ENCODE data around the gene CD52. TPM values are rescaled to one million over a fixed set of nuclear protein-coding genes. Genes with fewer than 3 reads are reported as not detected.
A peak's percentile ranks its signal among the peaks of the same experiment; 100 is the strongest.

CD52 gene
- polyA plus RNA-seq, 6 donors from 2014 or later = 10,565 to 16,920 (median 13,137) TPM

- H3K9me3 Mint-ChIP-seq = no peaks in the 10 kb centered on the region
- no peaks in the 10 kb centered on the region for H3K36me3 Mint-ChIP-seq
- DNase-seq = no peak
- no peak overlapping the region for H3K27ac Mint-ChIP-seq
- H3K4me3 Mint-ChIP-seq = peak overlapping the region in 7 of 8 donors; percentile 62 to 95 (median 83)
- no peak for ATAC-seq (ENCODE audit: low read depth in 2 of 2)
- peaks cover 0 to 5% (median 0%) of the 10 kb centered on the region in 3 donors for H3K27me3 Mint-ChIP-seq
- H3K4me1 Mint-ChIP-seq = peaks cover 8 to 17% (median 16%) of the 10 kb centered on the region in 3 donors
Measured at GRCh38 chr1:26337206-26337535, 19.4 kb downstream of the CD52 start.

GRCh38 chr1:26337625-26338024, 19.9 kb downstream of the CD52 start:
- no peaks in the 10 kb centered on the region for H3K9me3 Mint-ChIP-seq
- DNase-seq (no peak), ATAC-seq (ENCODE audit: low read depth in 2 of 2) (no peak)
- H3K27me3 Mint-ChIP-seq = peaks cover 0 to 9% (median 0%) of the 10 kb centered on the region in 3 donors
- H3K36me3 Mint-ChIP-seq = no peaks in the 10 kb centered on the region
- H3K4me3 Mint-ChIP-seq = peak overlapping the region in 7 of 8 donors; percentile 4 to 95 (median 75)
- H3K27ac Mint-ChIP-seq = peak overlapping the region in 3 of 6 donors; percentile 28 to 66 (median 38)
- H3K4me1 Mint-ChIP-seq = peaks cover 8 to 17% (median 16%) of the 10 kb centered on the region in 3 donors

GRCh38 chr1:26338670-26339069, 20.9 kb downstream of the CD52 start:
- no peaks in the 10 kb centered on the region for H3K36me3 Mint-ChIP-seq
- H3K4me1 Mint-ChIP-seq = peaks cover 8 to 17% (median 16%) of the 10 kb centered on the region in 3 donors
- H3K4me3 Mint-ChIP-seq = peak overlapping the region in 3 of 8 donors; percentile 4 to 53 (median 30)
- H3K27ac Mint-ChIP-seq = peak overlapping the region in 3 of 6 donors; percentile 12 to 73 (median 24)
- DNase-seq = no peak
- H3K27me3 Mint-ChIP-seq = peaks cover 0 to 9% (median 0%) of the 10 kb centered on the region in 3 donors
- ATAC-seq (ENCODE audit: low read depth in 2 of 2) = no peak
- no peaks in the 10 kb centered on the region for H3K9me3 Mint-ChIP-seq

- no peaks in the 10 kb centered on the region for H3K9me3 Mint-ChIP-seq
- no peak for ATAC-seq (ENCODE audit: low read depth in 2 of 2)
- H3K27me3 Mint-ChIP-seq = peaks cover 0 to 9% (median 0%) of the 10 kb centered on the region in 3 donors
- H3K27ac Mint-ChIP-seq = peak overlapping the region in 1 of 6 donors; percentile 51
- H3K4me1 Mint-ChIP-seq = peaks cover 8 to 14% (median 12%) of the 10 kb centered on the region in 3 donors
- no peak for DNase-seq
- H3K4me3 Mint-ChIP-seq = no peak overlapping the region
- H3K36me3 Mint-ChIP-seq = no peaks in the 10 kb centered on the region
Measured at GRCh38 chr1:26340047-26340481, 22.3 kb downstream of the CD52 start.

GRCh38 chr1:26344147-26344920, 26.6 kb downstream of the CD52 start:
- Mint-ChIP-seq H3K4me3 (no peak overlapping the region), H3K27me3 (peaks cover 0 to 9% (median 0%) of the 10 kb centered on the region in 3 donors), H3K36me3 (no peaks in the 10 kb centered on the region), H3K27ac (no peak overlapping the region), H3K9me3 (peaks cover 0 to 2% (median 0%) of the 10 kb centered on the region in 7 donors), H3K4me1 (peaks cover 0 to 4% (median 0%) of the 10 kb centered on the region in 3 donors)
- DNase-seq (no peak), ATAC-seq (ENCODE audit: low read depth in 2 of 2) (no peak)

- no peak for DNase-seq
- no peak overlapping the region for H3K27ac Mint-ChIP-seq
- peaks cover 0 to 4% (median 0%) of the 10 kb centered on the region in 3 donors for H3K4me1 Mint-ChIP-seq
- peaks cover 0 to 2% (median 0%) of the 10 kb centered on the region in 7 donors for H3K9me3 Mint-ChIP-seq
- no peaks in the 10 kb centered on the region for H3K36me3 Mint-ChIP-seq
- no peak overlapping the region for H3K4me3 Mint-ChIP-seq
- ATAC-seq (ENCODE audit: low read depth in 2 of 2) = no peak
- H3K27me3 Mint-ChIP-seq = peaks cover 0 to 9% (median 0%) of the 10 kb centered on the region in 3 donors
Measured at GRCh38 chr1:26345718-26346117, 28.0 kb downstream of the CD52 start.

- Mint-ChIP-seq H3K36me3 (no peaks in the 10 kb centered on the region), H3K27ac (peak overlapping the region in 2 of 6 donors; percentile 76 to 79), H3K4me1 (peaks cover 0 to 4% (median 0%) of the 10 kb centered on the region in 3 donors), H3K27me3 (peaks cover 3 to 9% (median 6%) of the 10 kb centered on the region in 3 donors), H3K4me3 (no peak overlapping the region), H3K9me3 (peaks cover 0 to 2% (median 0%) of the 10 kb centered on the region in 7 donors)
- ATAC-seq (ENCODE audit: low read depth in 2 of 2) (no peak), DNase-seq (no peak)
Measured at GRCh38 chr1:26346274-26347033, 28.7 kb downstream of the CD52 start.

- Mint-ChIP-seq H3K4me3 (no peak overlapping the region), H3K36me3 (no peaks in the 10 kb centered on the region), H3K4me1 (peaks cover 0 to 4% (median 0%) of the 10 kb centered on the region in 3 donors), H3K27ac (no peak overlapping the region), H3K27me3 (peaks cover 4 to 16% (median 13%) of the 10 kb centered on the region in 3 donors), H3K9me3 (peaks cover 0 to 2% (median 0%) of the 10 kb centered on the region in 7 donors)
- DNase-seq = no peak
- ATAC-seq (ENCODE audit: low read depth in 2 of 2) = no peak
Measured at GRCh38 chr1:26349188-26349876, 31.6 kb downstream of the CD52 start.

GRCh38 chr1:26349877-26350244, 32.1 kb downstream of the CD52 start:
- Mint-ChIP-seq H3K27me3 (peaks cover 4 to 16% (median 13%) of the 10 kb centered on the region in 3 donors), H3K4me1 (peaks cover 0 to 4% (median 0%) of the 10 kb centered on the region in 3 donors), H3K36me3 (no peaks in the 10 kb centered on the region), H3K4me3 (no peak overlapping the region), H3K9me3 (peaks cover 0 to 2% (median 0%) of the 10 kb centered on the region in 7 donors), H3K27ac (no peak overlapping the region)
- no peak for ATAC-seq (ENCODE audit: low read depth in 2 of 2)
- no peak for DNase-seq

- peak overlapping the region in 1 of 6 donors; percentile 60 for H3K27ac Mint-ChIP-seq
- H3K9me3 Mint-ChIP-seq = peaks cover 0 to 2% (median 0%) of the 10 kb centered on the region in 7 donors
- H3K4me1 Mint-ChIP-seq = peaks cover 0 to 4% (median 0%) of the 10 kb centered on the region in 3 donors
- H3K36me3 Mint-ChIP-seq = no peaks in the 10 kb centered on the region
- DNase-seq (no peak), ATAC-seq (ENCODE audit: low read depth in 2 of 2) (no peak)
- H3K27me3 Mint-ChIP-seq = peaks cover 4 to 16% (median 13%) of the 10 kb centered on the region in 3 donors
- no peak overlapping the region for H3K4me3 Mint-ChIP-seq
Measured at GRCh38 chr1:26350343-26350700, 32.6 kb downstream of the CD52 start.

- no peak for ATAC-seq (ENCODE audit: low read depth in 2 of 2)
- H3K9me3 Mint-ChIP-seq = peaks cover 0 to 2% (median 0%) of the 10 kb centered on the region in 7 donors
- H3K4me1 Mint-ChIP-seq = peaks cover 0 to 4% (median 0%) of the 10 kb centered on the region in 3 donors
- H3K4me3 Mint-ChIP-seq = peak overlapping the region in 1 of 8 donors; percentile 78
- DNase-seq = no peak
- H3K27ac Mint-ChIP-seq = peak overlapping the region in 1 of 6 donors; percentile 60
- H3K27me3 Mint-ChIP-seq = peaks cover 4 to 20% (median 17%) of the 10 kb centered on the region in 3 donors
- H3K36me3 Mint-ChIP-seq = no peaks in the 10 kb centered on the region
Measured at GRCh38 chr1:26350701-26351589, 33.2 kb downstream of the CD52 start.

GRCh38 chr1:26351590-26352337, 34.0 kb downstream of the CD52 start:
- Mint-ChIP-seq H3K4me3 (no peak overlapping the region), H3K27me3 (peaks cover 4 to 22% (median 20%) of the 10 kb centered on the region in 3 donors), H3K36me3 (no peaks in the 10 kb centered on the region), H3K4me1 (no peaks in the 10 kb centered on the region), H3K27ac (peak overlapping the region in 1 of 6 donors; percentile 0), H3K9me3 (peaks cover 0 to under 1% (median 0%) of the 10 kb centered on the region in 7 donors)
- no peak for ATAC-seq (ENCODE audit: low read depth in 2 of 2)
- DNase-seq = no peak
